Measurements from ENCODE around the gene BICDL2.
A peak's percentile ranks its signal among the peaks of the same experiment; 100 is the strongest.

Gene BICDL2

DNA sequence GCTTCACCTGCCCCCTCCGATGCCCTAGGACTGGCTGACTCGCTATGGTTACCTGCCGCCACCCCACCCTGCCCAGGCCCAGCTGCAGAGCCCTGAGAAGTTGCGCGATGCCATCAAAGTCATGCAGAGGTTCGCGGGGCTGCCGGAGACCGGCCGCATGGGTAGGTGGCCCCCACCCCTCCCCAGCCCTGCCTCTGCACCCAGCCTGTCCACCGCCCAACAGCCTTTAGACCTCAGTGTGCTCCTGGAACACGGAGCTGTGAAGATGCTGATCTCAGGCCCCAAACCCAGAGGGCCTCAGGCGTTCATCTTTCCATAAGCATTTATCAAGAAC lies 10.6 kb upstream of the BICDL2 start:
- no peak for DNase-seq (ENCODE audit: low spot score)

DNA sequence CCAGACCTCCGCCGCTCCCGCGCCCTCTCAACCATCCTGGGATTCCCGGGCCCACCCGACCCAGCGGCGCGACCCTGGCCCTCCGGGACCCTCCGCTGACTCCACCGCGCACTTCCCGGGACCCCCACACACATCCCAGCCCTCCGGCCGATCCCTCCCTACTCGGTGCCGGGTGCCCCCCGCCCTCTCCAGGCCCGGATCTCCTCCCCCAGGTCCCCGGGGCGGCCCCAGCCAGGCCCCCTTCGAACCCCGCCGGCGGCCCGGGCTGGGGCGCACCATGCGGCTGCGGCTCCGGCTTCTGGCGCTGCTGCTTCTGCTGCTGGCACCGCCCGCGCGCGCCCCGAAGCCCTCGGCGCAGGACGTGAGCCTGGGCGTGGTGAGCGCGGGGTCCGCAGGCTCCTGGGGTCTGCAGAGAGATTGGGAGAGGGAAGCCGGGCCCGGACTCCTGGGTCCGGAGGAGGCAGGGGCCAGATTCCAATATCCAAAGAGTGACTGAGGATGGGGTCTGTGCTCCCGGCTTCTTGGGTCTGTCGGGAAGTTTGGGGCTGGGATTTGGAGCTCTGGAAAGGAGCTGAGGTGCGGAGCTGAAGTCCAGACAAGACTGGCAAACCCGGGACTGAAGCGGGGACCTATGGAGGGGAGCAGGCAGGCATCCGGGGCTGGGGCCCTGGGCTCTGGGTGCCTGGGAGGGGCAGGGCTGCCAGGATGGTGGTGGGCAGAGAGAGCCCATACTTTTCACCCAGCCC lies 10.1 kb upstream of the BICDL2 start:
- DNase-seq (ENCODE audit: low spot score): no peak

DNA sequence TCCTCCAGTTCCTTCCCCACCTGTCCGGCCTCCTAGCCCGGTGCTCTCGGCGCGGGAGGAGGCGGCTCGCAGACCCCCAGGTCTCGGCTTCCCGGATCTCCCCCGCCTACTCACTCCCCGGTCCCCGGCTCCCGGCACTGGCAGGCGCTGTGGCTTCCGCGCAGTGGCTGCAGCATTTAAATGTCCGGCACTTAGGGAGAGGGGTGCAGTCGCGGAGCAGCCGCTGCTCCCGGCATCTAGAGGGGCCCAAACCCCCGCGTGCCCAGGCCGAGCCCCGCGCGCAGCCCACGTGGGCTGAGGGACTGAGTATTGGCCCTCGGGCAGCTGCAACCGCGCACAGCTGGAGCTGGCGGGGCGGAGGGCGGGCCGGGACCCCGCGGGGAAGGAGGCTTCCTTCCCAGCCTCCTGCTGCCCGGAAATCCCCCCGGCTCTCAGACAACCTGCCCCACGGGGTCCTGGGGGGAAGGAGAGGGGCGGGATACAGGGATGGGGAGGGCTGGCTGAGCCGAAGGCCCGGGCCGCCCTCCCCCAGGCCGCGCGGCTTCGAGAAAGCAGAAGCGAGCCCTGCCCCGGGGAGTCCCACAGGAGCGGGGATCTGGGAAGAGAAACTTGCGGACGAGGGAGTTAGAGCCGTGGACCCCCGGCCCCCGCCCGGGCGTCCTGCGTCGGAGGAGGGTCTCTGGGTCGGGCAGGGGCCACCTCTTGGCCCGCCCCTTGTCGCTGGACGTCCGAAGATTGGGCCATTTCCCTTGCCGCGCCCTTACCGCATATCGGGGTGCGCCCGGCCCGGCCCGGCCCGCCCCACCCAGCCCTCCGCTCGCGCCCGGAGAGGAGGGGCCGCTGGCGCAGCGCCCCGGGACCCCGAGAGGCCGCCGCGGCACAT lies 9.3 kb upstream of the BICDL2 start, which contains the start of gene MMP25:
TSS of gene MMP25 (plus strand) at position 804 of the 883 bp plus-strand sequence. CDS start 357 bp downstream, outside the sequence.
- DNase-seq (ENCODE audit: low spot score): no peak

DNA sequence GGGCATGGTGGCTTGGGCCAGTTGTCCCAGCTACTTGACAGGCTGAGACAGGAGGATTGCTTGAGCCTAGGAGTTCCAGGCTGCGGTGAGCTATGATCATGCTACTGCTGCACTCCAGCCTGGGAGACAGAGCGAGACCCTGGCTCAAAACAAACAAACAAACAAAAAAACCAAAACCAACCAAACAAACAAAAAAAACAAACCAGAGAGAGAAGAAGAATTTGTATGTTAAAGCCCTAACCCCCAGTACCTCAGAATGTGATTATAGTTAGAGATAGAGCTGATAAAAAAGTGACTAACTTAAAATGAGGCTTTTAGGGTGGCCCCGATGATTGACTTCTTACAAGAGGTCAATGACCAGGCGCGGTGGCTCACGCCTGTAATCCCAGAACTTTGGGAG lies 8.0 kb upstream of the BICDL2 start:
- DNase-seq (ENCODE audit: low spot score): no peak

DNA sequence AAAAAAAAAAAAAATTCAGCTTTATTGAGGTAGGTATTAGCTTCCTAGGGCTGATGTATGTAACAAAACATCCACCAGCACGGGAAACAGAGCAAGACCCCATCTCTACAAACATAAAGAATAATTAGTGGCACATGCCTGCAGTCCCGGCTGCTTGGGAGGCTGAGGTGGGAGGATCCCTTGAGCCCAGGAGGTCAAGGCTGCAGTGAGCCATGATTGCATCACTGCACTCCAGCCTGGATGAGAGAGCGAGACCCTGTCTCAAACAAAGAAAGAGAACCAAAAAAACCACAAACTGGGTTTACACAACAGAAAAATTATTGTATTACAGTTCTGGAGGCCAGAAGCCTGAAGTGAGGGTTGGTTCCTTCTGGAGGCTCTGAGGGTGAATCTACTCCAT lies 5.6 kb upstream of the BICDL2 start:
- DNase-seq (ENCODE audit: low spot score): no peak

DNA sequence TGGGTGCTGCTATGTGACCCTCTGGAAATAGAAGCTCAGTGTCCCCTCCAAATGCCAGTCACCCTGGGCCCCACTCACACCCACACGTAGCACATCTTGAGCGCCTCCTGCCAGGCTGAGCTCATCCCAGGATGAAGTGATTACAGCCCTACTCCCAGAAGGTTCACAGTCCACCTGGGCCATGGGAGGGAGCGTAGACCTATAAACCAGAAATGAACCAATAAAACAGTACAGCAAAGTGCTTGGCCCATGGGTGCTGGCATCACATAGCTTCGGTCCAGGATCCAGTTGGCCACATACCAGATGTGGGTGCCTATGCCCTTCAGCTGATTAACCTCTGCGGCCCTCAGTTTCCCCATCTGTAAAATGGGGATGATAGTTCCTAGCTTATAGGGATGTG lies 2.2 kb upstream of the BICDL2 start:
- no peak for DNase-seq (ENCODE audit: low spot score)

DNA sequence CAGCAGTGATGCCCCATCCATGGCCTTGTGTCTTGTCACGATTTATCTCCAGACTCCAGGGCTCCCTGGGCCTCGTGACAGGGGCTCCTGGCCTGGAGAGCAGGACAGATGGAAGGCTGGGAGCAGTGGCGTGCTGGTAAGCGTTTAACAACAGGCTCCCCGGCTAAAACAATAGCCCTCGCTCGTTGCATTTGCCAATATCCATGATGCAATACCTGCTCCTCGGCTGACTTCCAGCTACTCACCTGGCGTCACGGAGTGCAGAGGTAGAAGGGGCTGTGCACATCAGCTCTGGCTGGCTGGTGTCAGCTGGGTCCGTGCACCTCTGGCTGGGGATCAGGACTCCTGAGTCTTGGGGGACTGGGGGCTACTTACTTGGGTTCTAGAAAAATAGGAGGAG lies 1.5 kb upstream of the BICDL2 start:
- DNase-seq (ENCODE audit: low spot score): no peak

DNA sequence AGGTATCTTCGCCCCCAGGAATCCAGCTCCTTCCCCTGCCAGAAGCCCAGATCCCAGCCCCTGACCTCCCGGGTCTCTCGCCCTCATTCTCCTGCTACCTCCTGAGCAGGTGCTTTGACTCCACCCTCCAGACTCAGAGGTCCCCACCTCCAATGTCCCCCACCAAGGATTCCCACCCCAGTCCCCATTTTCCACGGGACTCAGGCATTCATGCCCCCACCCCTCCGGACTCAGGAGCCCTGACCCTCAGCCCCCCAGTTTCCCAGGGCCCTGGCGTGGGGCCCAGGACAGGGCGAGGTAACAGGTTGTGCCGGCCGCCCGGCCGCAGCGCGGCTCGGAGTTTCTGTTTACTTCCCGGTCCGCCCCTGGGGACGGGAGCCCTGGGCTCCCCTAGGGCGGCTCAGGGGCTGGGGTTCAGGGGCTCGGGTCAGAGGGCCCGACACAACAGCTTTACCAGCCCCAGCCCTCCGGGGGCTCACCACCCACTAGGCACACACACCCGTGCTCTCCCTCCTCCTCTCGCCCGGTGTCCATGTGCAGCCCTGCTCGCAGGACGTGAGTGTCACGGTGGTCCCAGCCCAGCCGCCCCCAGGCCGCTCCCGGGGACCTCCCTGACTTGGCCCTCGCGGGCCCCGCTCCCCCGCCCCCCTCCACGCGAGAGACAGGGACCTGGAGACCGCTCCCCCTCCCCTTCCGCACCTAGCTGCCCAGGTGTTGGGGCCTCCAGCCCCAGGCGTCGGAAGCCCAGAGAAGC lies 595 bp downstream of the BICDL2 start:
- DNase-seq (ENCODE audit: low spot score): no peak

DNA sequence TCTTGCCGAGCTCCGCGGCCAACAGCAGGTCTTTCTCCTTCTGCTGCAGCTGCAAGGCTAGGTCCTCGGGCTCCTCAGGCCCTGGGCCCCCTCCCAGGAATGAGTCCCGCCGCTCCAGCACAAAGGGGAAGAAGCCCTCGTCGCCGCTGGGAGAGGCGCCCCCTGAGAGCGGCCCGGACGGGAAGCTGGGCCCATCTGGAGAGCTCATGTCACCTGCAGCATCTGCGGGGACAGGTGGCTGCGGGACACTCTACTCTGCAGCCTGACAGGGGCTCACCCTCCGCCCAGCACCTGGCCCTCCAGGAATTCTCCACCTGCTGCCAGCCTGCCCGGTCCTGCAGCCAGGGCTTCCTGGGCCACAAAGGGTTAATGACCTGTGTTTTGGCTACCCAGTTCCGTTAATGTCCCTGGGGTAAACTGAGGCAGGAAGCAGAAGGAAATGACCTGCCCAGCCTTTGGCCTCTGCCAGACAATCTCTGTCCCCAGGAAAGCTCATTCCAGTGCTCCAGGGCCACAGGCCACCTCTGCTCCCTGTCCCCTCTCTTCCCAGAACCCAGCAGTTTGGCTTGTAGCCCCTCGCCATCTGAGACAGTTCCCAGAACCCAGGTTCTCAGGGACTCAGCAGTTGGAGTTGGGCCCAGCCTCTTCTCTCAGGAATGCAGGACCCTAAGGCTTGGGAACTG lies 1.3 kb downstream of the BICDL2 start:
- no peak for DNase-seq (ENCODE audit: low spot score)

DNA sequence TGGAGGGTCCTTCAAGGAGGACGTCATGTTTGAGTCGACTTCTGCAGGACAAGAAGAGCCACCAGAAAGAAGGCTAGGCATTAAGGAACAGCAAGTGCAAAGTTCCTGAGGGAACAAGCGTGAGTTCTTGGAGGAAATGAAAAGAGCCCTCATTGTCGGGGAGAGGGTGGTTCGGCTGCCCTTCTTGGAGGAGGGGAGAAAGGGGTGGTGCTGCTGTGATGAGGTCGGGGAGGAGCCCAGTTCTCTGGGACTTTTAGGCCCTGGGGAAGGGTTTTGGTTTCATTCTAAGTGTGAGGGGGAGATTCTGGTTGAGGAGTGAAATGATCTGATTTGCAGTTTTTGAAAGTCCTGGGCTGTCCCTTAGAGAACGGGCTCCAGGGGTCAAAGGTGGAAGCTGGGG lies 4.1 kb downstream of the BICDL2 start:
- no peak for DNase-seq (ENCODE audit: low spot score)

DNA sequence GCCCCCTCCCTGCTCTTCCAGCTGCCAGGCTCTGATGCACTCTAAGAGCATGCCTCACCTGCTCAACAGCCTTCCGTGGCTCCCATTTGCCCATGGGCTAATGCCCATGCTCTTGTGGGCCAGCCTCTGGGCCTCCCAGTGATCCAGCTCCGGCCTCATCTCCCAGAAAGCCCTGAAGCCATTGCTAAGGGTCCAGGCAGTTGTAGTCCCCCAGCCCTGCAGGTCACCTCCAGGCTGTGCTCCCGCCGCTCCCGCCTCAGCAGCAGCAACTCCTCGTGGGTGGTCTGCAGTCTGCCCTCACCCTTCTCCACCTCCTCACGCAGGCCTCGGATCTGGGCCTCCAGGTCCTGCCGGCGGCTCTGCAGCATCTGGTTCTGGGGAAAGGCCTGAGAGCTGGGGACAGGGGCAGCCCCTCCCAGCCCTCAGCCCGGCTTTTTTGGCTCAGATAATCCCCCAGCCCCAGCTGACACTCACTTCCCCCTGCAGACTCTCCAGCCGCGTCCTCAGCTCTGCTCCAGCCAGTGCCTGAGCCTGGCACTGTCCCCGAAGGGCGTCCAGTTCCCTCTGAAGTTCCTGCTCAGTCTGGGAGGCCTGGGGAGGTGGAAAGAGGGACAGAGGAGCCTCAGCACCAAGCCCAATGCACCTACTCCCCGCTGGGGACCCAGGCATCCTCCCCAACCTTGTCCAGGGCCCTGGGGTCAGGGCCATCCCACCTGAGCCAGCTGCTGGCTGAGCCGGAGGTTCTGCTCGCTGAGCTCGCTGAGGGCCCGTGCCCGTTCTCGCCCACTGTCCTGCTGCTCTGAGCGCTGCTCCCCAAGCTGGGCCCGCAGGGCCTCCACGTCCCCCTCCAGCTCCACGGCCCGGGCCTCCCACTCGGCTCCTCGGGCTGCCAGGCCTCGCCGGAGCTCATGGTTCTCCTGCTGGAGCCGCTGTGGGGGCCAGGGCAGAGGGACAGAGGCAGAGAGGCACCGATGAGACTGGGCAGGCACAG lies 6.2 kb downstream of the BICDL2 start:
- DNase-seq (ENCODE audit: low spot score): no peak

DNA sequence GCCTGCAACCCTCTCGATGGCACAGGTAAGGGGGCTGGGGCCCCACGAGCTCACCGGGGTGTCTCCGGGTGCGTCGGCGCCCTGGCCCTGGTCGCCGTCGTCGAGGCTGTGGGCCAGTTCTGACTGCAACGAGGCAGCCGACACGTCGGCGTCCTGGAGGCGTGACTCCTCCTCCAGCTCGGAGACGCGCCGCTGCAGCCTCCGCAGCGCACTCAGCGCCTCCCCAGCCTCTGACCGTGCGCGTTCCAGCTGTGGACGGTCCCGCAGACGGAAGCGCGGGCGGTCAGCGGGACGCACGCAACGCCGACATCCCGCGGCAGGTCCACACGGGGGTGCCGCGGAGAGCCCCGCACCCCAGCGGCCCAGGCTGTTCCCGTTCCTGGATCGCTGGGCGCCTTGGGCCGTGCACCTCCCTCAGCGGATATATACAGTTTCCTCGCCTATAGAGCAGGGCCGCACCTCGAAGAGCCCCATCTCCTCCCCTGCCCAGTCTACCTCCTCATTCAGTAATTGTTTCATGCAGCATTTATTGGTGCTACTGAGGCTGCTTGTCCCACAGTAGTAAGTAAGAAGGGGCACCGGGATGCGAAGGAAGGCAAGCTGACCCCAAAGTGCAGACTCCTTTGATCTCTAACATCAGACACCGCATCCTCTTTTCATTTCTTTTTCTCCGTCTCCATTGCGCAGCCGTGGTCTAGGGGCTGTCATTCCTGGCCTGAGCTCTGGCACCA lies 7.1 kb downstream of the BICDL2 start:
- no peak for DNase-seq (ENCODE audit: low spot score)

DNA sequence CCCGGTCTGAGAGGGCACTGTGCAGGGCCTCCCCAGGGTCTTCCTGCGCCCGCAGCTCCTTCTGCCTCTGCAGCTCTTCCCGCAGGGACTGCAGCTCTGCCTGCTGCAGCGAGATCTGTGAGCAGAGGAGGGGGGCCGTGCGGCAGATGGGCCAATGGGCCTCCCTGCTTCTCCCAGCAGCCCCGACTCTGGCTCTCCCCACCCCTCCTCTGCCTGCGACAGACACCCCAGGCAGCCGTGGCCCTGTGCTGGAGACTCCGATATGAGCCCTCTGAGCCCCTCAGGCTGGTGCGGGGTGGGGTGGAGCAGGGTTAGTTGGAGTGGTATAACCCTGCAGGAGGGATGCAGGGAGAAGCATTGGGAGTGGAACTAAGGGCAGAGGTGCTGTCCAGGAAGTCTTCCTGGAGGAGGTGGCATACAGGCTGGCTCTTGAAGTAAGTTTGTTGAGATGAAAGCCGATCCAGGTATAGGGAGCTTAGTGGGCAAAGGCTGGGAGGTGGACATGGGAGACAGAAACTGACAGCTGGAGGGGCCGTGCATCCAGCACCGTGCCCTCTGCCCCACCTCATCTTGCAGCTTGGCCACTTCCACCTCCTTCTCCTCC lies 7.9 kb downstream of the BICDL2 start:
- DNase-seq (ENCODE audit: low spot score): no peak

DNA sequence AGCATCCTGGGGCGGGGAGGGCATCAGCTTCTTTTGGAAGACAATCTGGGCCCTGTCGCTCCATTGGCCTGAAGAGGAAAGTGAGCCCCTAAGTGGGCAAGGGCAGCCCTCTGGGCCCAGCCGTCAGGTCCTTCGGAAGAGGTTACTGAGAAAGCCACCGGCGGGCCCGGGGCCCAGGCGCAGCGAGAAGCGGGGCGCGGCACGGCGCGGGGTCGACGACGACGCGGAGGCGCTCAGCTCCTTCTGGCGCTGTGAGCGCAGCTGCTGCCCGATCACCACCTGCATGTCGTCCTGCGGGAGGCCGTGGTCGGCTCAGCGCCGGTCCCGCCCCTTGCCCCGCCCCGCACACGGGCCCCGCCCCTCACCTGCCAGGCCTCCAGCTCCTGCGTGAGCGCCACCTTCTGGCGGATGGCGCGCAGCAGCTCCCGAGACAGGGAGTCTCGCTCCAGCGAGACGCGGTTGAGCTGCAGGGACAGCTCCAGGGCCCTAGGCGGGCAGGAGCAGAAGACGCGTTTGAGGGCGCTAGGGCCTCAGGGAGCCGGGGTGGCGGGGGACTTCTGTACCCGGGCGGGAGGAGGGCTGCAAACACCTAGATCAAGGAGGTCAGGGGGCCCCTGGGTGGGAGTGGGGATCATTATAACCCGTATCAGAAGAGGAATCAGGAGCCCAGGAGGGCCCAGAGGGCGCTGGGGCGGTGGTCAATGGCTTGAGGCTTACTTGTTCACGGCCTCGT lies 8.6 kb downstream of the BICDL2 start:
- DNase-seq (ENCODE audit: low spot score): peak; percentile 86

DNA sequence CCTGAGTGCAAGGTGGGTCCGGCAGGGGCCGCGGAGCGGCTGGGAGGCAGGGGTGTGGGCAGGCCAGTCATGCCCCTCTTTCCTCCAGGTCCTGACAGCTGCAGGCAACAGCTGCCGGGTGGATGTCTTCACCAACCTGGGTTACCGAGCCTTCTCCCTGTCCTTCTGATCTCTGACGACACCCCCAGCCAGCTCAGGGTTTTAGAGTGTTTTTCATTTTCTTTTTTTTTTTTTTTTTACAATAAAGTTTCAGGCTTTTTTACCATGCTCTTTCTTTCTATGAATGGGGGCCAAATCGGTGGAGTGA lies 9.3 kb downstream of the BICDL2 start:
- no peak for DNase-seq (ENCODE audit: low spot score)

DNA sequence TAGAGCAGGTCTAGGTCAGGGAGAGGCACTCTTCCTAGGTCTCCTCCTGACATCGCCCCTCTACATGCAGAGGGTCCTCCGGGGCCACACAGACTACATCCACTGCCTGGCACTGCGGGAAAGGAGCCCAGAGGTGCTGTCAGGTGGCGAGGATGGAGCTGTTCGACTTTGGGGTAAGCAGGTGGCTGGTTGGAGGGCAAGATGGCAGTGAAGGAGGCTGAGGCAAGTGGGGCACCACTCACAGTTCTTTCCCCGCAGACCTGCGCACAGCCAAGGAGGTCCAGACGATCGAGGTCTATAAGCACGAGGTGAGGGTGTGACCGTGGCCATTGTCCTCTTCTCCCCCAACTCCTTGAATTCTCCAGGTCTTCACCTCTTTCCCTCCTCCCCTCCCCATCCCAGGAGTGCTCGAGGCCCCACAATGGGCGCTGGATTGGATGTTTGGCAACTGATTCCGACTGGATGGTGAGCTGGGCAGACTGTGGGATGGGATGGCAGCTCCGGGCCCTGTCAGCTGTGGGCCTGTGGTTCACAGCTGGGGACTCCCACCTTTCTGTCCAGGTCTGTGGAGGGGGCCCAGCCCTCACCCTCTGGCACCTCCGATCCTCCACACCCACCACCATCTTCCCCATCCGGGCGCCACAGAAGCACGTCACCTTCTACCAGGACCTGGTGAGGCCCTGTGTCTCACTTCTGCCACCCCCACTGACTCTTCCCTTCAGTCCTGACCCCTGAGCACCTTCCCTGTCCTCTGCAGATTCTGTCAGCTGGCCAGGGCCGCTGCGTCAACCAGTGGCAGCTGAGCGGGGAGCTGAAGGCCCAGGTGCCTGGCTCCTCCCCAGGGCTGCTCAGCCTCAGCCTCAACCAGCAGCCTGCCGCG lies 9.9 kb downstream of the BICDL2 start:
- no peak for DNase-seq (ENCODE audit: low spot score)

DNA sequence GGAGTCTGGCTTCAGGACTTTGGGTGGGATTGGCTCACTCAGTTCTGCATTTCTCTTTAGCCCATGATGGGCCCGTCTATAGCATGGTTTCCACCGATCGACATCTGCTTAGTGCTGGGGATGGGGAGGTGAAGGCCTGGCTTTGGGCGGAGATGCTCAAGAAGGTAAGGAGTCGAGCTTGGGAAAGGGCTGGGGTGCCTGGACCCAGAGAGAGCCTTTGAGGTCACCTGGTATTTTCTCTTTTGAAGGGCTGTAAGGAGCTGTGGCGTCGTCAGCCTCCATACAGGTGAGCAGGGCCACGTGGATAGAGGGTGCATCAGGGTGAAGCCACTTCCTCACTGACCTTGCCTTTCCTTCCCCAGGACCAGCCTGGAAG lies 10.8 kb downstream of the BICDL2 start:
- DNase-seq (ENCODE audit: low spot score): no peak

Data from SK-N-DZ (cell line).